ENCODE data around the gene RASSF8.
"Not testable (repeated sequence)": the region's sequence is repeated elsewhere in the genome, so short reads cannot be mapped to it uniquely, and the experiment has no call there.

RASSF8 gene

DNA sequence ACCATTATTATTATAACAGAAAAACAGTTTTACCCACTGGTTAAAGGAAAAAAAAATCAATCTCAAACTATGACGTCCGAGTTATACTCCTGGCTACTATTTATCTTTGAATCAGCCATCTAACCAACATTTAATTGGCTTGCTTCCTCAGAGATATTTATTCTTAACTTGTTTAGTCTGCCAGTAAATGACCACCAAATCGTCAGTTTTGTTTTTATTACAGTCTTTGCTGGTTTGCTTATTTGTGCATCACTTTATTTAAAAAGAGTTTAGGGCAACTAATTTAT lies 71.2 kb downstream of the RASSF8 start:
- no peak for DNase-seq (ENCODE audit: low read depth in 2 of 2)

DNA sequence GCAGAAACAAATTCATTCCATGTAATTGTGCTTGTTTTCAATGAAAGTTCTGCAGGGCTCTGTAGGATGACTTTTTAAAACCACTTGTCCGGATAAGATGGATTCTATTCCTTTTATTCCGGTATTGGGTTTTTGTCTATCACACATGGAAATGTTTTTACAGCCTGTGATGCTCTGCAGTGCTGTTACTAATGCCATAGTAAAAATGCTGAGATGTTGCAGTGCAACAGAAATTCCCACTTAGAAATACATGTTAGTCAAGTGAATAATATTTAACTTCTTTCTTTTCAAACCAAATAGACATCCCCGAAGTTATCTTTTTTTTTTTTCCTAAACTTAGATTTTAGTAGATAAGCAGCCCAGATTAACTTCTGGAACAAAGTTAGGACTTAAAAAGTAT lies 71.9 kb downstream of the RASSF8 start:
- DNase-seq (ENCODE audit: low read depth in 2 of 2): no peak

DNA sequence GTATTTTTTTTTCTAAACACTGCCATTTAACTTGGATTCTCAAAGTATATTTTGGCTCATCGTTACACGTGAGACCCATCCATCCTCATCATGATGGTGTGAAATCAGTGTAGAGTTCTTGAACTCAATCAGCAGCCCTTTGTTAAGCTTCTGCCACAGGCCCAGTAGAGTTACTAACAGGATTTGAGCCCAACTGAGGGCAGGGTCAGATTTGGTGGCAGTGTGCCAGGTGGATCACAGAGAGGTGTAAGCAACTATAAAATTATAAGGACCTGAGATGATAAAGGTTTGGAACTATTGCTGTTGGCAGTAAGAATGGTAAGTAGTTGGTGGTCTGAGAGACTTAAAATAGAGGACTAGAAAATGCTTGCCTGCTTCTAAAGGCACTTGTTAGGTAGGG lies 72.8 kb downstream of the RASSF8 start:
- no peak for DNase-seq (ENCODE audit: low read depth in 2 of 2)

DNA sequence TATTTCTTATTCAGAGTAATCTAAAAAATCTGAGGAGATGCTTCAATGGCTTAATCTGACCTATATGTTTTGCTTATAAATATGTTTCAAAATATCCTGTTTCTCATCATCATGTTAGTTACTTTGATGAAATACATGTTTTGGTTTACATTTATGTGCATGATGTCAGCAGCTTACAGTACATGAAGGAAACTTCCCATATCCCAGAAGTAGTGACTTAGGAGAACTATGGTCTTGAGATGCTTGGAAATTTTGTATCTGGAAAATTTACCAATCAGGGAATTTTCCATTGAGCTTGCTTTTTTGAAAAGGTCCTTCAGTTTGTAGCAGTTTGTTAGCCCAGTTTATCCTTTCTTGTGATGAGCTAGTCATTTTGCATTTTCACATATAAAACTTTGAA lies 73.3 kb downstream of the RASSF8 start:
- DNase-seq (ENCODE audit: low read depth in 2 of 2): no peak

DNA sequence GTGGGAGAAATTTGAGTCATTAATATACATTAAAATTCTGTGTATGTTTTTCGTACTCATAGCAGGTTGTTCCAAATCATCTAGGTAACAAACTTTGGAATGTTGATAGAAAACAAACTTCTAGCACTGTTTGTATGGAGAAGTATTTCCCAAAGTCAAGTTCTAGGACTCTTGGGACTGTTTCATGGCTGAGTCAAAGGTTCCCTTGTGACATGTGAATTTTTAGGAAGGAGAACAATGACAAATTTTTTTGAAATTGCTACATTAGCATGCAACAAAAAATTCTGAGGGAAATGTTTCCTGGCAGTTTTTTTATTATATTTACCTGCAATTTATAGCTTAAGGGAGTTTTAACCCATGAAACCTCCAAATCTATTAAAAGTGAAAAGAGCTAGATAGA lies 73.8 kb downstream of the RASSF8 start:
- DNase-seq (ENCODE audit: low read depth in 2 of 2): no peak

DNA sequence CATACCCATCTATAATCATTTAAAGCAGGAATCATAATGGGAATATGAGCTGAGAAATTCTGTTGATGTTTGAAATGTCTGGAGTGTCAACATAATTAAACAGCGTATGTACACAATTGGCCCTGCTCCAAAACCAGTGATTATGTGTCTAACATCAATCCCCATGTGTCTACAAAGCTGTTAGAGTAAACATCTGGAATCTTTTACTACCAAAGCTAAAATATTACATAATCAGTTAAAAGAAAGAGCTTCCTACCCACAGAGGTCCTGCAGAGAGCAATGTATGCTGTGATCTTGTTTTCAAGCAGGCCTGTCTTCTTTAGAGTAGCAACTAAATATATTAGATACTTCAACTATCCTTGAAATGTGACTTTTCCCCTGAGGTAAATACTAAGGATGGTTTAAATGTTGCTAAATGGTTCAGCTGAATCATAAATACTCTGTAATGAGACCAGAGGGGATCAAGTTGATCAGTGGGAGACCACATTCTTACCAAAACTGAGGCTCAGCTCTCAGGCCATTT lies 74.3 kb downstream of the RASSF8 start:
- DNase-seq (ENCODE audit: low read depth in 2 of 2): no peak

DNA sequence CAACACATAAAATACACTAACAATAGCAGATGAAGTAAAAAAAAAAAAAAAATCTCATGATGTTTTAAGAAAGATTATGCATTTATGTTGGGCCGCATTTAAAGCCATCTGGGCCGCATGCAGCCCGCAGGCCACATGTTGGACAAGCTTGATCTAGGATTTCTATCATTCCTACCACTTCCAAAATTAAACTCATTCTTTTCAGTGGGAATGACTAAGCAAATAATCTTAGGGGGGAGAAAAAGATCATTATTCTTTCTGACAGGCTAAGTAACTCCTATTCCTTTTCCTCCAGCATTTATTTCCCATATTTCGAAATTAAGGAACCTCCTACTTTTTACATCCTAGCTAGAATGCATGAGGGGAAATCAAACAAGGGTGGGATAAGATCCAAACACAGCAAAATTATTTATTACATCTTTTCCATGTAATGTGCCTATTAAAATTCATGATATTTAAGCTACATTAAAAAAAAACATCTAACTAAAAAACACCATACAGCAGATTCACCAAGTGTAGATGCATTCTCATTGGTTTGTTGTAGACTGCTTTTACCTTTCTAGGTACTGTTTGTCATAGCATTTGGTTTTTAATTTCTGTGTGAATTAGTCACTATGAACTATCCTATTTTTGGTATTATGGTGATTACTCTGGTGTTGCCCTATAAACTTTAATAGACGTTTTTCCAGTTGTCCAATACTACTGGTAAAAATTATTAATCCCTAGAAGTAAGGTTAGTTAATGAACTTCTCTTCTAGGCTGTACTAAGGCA lies 76.1 kb downstream of the RASSF8 start:
- DNase-seq (ENCODE audit: low read depth in 2 of 2): no peak

DNA sequence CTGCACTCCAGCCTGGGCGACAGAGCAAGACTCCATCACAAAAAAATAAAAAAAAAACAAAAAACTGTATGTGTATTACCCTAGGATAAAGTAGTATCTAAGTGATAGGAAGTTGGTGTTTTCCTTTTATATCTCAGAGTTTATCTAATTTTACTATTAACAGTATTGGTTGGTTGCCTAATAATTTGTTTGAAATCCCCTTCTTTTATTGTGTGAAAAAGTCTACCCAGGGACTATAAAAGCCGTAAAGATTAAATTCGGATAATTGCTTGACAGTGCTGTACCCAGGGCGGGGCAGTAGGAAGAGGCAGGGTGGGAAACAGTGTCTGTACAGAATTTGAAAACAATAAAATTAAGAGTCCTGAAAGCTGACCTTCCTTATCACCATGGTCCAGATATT lies 78.4 kb downstream of the RASSF8 start:
- DNase-seq (ENCODE audit: low read depth in 2 of 2): no peak

DNA sequence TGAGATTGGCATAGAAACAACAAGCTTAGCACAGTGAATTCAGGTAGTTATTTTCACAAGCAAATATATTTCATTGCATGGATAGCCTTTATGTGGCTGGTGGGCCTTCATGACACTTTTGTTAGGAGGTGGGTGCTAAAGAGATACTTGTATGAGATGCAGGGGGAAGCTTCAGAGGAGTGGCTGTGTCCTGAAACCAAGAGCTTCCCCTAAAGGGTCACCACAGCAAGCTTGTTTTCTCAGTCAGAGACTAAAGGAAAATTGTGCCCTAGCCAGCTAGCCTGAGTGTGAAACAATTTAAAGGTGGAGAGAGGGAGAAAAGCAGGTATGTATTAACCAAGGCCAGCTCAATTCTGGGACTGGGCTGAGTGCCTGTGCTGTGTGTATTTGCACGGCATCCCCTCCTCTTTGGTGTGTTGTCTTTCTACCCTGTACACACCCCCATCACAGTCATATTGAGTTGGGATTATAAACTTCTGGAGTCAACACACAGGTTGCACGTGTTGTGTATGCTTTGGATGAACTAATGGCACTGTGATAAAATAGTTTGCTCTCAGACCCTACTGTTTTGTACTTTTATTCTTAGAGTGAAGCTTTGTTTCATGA lies 79.2 kb downstream of the RASSF8 start:
- no peak for DNase-seq (ENCODE audit: low read depth in 2 of 2)

DNA sequence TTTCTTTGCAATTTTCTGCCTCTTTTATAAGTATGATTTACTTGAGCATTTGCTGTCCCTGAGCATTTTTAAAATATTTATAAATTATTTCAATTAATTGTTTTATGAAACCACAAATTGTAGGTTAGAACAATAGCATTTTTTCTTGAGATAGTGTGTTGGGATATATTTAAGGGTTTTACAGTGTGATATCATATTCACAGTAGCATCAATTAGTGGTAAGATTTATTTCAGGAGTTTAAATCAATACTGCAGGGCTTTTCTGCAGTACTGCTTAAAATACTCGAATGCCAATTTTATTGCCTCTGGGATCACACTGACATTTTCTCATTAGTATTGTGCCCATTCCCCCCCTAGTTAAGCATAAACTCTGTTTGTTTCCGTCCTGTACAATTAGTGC lies 84.2 kb downstream of the RASSF8 start:
- DNase-seq (ENCODE audit: low read depth in 2 of 2): no peak

DNA sequence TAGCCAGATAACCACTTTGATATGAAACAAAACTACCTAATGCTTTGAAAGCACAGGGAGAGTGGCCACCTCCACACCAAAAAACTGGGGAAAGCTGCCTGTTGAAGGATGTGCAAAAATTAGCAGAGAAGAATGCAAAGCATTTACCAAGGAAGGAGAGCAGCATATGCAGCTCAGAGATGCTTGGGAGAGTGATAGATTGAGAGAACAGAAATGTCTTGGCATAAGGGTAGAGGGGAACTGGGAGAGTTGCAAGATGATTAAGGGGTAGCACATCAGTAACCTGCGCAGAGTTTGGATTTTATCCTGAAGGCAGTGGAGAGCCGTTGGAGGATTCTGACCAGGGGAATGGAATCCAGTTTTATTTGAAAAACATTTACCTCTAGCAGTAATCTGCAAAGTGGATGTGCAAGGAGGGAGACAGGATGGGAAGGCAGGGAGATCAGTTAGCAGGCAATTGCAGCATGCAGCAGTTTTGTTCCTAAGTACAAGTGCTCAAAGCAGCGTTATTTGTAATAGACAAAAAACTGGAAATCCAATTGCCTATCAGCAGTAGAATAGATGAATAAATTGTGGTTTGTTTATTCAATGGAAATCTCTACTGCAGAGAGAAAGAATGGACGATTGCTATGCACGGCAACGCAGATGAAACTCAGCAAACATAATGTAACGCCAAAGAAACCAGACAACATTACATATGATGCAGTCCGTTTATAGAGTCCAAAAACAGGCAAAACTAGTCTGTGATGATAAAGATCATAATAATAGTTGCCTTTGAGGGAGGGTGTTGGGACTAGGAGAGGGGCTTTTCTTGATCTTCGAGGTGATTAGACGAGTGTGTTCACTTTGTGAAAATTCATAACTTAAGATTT lies 84.9 kb downstream of the RASSF8 start:
- no peak for DNase-seq (ENCODE audit: low read depth in 2 of 2)

DNA sequence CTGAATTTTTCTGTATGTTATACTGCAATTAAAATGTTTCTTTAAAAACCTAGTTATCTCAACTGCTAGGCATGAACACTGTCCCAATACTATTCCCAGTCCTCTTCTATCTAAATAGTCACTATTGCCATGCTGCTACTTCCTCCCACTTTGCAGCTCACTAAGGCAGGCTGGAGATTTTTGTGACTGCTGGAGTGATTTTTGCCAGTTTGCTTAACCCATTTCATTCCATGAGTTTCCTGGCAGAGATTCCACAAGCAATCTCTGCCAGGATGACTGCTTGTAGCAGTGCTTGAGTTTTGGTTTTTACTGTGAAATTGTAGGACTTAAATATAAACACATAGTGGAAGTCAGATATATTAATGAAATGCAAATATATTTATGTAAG lies 85.5 kb downstream of the RASSF8 start:
- DNase-seq (ENCODE audit: low read depth in 2 of 2): no peak

DNA sequence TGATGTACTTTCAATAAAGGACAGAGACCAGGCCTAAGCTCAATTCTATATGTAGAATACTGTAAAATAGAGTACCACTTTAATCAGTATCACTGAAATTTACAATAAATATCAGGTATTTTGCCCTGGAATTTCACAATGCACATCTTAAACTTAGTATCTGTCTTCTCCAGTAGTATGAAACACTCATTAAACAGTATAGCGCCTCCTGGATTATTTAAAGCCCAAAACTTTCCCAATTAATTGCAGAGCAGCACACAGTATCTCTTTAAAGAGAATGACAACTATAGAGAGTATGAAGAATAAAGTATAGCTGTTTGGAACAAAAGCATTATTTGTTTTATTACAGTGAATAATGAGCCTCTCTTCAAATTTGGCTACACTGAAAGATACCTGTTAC lies 86.1 kb downstream of the RASSF8 start:
- no peak for DNase-seq (ENCODE audit: low read depth in 2 of 2)

DNA sequence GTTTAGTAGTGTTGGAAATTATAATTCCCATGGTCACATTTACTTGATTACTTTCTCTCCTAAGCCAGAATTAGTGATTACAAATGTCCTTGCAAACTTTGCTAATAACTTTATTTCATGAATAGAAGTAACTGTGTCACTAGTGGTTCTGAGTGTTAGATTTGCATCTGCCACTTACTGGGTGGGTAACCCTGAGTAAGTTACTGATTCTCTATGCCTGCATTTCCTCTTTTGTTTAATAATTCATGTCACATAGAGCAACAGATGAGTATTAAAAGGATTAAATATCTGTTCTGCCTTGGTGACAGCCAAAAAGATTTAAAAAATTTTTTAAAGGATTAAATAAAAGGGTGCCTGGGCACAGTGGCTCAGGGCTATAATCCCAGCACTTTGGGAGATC lies 87.7 kb downstream of the RASSF8 start:
- no peak for DNase-seq (ENCODE audit: low read depth in 2 of 2)

DNA sequence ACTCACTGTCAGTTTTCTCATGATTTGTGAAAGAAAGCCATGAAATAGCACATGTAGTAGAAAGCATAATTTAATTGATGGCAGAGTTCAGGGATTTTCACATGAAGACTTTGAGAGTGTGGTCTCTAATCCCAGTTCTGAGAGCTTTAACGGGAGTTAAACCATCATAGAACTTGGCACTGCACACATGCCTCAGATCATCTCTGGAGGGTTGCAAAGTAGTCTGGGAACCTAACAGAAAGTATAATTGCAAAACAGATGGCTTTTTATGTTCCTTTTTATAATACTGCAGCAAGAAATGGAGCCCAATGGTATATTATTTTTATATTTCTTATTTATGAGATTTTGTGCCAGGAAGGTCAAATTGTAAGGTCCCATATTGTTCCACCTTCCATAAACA lies 88.4 kb downstream of the RASSF8 start:
- no peak for DNase-seq (ENCODE audit: low read depth in 2 of 2)

DNA sequence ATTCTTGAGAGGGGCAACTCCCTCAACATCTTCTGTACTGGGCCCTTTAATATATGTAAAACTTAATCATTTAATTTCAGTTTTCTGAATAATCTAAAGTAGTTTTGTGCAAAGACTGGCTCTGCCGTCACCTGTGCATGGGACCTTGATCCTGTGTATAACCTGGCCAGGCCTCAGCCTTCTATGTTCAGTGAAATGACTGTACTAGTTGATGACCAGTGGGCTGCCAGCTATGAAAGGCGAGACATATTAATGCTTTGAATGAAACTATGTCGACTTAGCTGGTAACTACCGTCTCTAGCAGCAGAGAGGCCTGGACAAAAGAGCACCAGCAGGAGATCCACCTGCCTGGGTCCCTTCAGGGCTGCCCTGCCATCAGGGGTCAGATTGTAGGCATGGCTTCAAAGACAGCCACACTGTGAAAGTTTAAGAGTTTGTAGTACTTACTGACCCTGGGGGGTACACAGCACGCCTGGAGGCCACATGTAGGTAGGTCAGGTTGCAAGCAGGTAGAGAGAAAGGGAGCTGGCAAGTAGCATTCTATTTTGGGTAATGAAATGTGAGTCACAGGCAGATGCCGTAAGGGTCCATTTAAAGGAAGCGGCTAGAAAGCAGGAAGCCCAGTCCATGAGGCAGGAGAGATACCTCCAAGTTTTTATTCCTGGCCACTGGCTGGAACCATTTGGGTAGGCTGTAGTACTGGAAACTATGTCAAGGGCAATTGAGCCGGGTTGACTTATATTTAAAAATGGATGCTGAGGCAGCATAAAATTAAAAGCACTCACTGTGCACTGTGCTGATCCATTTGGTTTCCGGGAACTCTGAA lies 89.1 kb downstream of the RASSF8 start:
- DNase-seq (ENCODE audit: low read depth in 2 of 2): no peak

DNA sequence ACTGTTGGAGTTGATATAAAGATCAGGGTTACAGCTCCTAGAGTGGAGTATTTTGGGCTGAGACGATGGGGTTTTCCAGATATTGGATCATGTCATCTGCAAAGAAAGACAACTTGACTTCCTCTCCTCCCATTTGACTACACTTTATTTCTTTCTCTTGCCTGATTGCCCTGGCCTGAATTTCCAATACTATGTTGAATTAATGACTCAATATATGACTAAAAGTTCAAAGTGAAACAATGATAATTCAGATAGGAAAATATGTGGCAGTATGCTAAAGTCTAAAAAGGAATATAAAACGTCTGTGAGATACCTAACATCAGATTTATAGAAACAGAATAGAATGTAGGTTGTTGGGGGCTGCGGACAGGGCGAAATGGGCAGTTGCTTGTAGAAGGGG lies 94.2 kb downstream of the RASSF8 start:
- DNase-seq (ENCODE audit: low read depth in 2 of 2): no peak

DNA sequence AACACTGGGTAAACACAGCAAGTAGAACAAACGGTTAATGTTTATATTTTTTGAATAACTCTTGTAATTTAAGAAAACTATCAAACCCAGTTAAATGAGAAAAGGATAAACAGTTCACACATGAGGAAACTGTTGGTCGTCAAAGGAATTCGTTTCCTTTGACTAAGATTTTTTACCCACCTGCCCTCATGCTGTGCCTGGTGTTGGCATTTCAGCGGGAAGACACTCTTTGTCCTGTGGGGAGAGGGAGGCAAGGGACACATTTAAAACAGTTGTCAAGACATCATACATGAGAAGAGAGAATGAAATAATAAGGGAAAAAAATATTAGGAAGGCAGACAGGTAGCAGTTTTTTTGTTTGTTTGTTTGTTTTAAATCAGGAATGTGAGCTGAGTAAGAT lies 95.9 kb downstream of the RASSF8 start:
- no peak for DNase-seq (ENCODE audit: low read depth in 2 of 2)

DNA sequence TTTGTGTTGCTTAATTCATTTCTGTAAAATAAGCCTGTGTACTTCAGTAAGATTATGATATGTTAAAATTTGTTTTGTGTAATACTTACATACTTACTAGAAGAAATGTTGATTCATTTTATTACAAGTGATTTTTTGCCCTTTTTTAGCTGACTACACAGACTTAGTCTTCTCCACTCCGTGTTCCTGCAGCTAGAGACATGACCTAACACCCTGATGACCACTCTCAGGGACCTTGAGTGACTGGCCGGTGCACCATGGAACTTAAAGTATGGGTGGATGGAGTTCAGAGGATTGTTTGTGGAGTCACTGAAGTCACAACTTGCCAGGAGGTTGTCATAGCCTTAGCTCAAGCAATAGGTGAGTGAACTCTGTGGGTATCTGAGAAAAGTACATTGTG lies 96.6 kb downstream of the RASSF8 start:
- DNase-seq (ENCODE audit: low read depth in 2 of 2): no peak

DNA sequence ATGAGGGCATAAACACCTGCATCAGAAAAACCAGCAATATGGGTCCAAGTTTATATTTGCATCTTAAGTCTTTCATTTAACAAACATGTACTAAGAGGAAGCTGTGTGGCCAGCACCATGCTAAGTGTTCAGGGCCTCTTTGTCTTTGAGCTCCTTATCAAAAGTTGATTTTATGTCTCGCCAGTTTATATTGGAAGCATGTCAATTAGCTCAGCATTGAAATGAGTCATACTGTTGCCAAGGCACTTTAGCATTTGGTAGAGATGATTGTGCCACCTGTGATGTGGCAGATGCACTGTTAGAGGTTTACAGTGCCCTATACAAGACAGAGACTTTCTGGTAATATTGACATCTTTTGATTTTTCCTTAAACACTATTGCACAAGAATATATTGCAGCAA lies 97.9 kb downstream of the RASSF8 start:
- no peak for DNase-seq (ENCODE audit: low read depth in 2 of 2)

DNA sequence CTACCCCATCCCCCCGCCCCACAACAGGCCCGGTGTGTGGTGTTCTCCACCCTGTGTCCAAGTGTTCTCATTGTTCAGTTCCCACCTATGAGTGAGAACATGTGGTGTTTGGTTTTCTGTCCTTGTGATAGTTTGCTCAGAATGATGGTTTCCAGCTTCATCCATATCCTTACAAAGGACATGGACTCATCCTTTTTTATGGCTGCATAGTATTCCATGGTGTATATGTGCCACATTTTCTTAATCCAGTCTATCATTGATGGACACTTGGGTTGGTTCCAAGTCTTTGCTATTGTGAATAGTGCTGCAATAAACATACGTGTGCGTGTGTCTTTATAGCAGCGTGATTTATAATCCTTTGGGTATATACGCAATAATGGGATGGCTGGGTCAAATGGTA lies 98.8 kb downstream of the RASSF8 start:
- DNase-seq (ENCODE audit: low read depth in 2 of 2): not testable (repeated sequence)

DNA sequence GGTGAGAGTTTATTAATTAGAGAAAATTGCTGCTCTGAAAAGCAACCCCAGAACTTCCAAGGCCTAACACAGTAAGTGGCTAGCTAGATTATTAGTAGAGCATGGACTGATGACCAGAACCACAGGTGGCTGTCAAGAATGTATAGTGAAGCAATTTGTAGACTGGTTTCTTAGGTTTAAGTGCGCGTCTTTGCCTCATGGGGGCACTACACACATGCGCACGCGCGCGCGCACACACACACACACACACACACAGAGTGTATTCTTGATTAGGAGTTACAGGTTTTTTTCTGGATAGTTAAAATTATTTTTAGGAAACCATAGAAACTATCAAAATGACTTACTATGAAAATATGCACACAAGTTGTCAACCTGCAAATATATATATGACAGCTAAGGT lies 99.8 kb downstream of the RASSF8 start:
- DNase-seq (ENCODE audit: low read depth in 2 of 2): no peak

Data from stimulated activated CD8-positive, alpha-beta memory T cell treated with anti-CD3 and anti-CD28 coated beads, Interleukin-15, amount 100 ng/mL, for 48 hours (primary cell).